ENCODE measurements around the gene CTF1. TPM values are rescaled to one million over a fixed set of nuclear protein-coding genes. Genes with fewer than 3 reads are reported as not detected.

CTF1 gene
- total RNA-seq, 4 donors from 2014 or later: 0.85 to 2.9 (median 2.8) TPM; not detected in 1

- TF ChIP-seq, protein P1, sequence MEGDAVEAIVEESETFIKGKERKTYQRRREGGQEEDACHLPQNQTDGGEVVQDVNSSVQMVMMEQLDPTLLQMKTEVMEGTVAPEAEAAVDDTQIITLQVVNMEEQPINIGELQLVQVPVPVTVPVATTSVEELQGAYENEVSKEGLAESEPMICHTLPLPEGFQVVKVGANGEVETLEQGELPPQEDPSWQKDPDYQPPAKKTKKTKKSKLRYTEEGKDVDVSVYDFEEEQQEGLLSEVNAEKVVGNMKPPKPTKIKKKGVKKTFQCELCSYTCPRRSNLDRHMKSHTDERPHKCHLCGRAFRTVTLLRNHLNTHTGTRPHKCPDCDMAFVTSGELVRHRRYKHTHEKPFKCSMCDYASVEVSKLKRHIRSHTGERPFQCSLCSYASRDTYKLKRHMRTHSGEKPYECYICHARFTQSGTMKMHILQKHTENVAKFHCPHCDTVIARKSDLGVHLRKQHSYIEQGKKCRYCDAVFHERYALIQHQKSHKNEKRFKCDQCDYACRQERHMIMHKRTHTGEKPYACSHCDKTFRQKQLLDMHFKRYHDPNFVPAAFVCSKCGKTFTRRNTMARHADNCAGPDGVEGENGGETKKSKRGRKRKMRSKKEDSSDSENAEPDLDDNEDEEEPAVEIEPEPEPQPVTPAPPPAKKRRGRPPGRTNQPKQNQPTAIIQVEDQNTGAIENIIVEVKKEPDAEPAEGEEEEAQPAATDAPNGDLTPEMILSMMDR (IDR thresholded peaks at IDR 0.05; ENCODE audit: low read depth): no peak
Measured at GRCh38 chr16:30892670-30893416, 3.6 kb upstream of the CTF1 start.

DNA sequence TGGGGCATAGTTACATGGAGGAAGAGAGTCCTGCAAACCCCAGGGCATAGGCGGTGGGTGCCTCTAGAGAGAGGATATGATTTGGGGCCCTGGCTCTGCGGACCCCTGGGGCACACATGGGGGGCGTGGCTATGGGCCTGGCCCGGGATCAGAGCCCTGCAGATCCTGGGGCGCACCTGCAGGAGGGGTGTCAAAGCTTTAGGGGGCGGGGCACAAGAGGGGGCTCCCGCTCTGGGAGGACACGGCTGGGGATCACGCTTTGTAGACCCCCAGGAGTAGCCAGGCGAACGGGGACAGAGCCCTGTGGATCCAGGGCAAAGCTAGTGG, 3.0 kb upstream of the CTF1 start:
- TF ChIP-seq, protein P1 (IDR thresholded peaks at IDR 0.05; ENCODE audit: low read depth): no peak

DNA sequence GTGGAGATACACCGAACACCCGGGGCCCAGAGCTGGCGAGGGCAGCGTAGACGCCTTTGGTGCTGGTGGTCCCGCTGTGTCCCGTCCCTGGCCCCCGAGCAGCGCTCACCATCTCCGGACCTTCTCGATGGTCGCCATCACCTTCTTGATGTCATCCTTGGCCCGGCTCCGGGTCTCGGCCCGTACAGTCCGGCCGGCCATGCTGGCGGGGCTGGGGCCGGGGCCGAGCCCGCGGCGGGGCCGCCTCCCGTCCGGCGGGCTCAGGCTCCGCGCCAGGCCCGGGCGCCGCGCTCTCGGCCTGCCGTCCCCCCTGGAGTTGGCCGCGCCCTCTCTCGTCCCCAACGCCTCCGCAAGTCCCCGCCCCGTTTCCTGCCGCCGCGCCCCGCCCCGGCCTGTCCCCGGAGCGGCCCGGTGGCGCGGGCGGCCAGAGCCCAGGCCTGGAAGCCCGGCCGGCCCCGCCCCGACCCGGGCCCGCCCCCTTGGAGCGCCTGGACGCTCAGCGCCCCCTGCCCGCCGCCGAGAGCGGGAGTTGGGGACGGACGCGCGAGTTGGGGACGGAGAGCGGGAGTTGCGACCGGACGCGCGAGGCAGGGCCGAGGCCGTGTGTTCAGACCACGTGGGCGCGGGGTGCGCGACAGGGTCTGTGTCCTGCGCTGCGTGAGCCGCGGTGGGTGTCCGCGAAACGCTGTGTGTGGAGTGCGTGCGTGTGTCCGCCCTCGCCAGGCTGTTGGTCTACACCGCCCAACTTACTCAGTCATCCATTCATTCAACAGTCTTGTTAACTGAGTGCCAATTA, 2.5 kb upstream of the CTF1 start, which contains the start of gene BCL7C:
Gene BCL7C (minus strand): TSS at position 334 of the 796 bp plus-strand sequence. CDS start 133 bp downstream, at position 201.
- TF ChIP-seq, protein P1 (IDR thresholded peaks at IDR 0.05; ENCODE audit: low read depth): no peak

GRCh38 chr16:30894540-30895368, 1.7 kb upstream of the CTF1 start:
- TF ChIP-seq, protein P1 (IDR thresholded peaks at IDR 0.05; ENCODE audit: low read depth): no peak

DNA sequence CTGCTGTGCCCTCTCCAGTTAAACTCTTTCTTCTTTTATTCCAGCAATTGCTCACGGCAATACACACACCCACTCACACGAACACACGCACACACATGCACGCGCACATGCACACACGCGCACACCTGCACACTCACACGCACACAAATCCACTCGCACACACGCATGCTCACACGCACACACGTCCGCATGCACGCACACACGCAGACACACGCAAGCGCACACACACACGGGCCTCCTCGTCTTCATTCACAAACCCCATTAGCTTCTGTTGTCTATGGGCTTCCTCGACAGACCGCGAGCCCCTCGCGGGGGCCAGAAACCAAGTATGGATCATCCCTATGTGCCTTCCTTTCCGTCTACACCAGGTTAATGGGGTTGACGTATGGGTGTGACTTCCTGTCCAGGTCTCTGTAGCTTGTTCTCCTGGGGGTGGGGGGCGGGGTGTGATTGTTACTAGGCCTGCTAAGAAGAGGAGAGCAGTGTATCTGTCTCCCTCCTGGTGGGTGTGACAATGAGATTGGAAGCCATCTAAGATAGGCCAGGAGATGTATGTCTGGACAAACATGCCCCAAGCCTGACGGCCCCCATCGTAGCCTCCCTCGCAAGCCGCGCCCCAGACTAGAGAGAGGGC, 670 bp upstream of the CTF1 start:
- TF ChIP-seq, protein P1 (IDR thresholded peaks at IDR 0.05; ENCODE audit: low read depth): no peak

GRCh38 chr16:30896889-30897733, 697 bp downstream of the CTF1 start:
- TF ChIP-seq, protein P1 (IDR thresholded peaks at IDR 0.05; ENCODE audit: low read depth): no peak

All from subcutaneous adipose tissue (tissue), 4 donors.